Measurements from ENCODE around the gene ZNF804B. TPM values are rescaled to one million over a fixed set of nuclear protein-coding genes. Genes with fewer than 3 reads are reported as not detected.

ZNF804B gene
- total and polyA plus RNA-seq, 4 donors, result not detected

- WGBS, result 41% methylated on average over 2 of the region's 2 CpGs
- no peak for DNase-seq (ENCODE audit: low spot score)
- Histone ChIP-seq H3K27ac (ENCODE audit: low read depth in 1 of 2, low read length in 2 of 2) (no peak overlapping the region), H3K9me3 (ENCODE audit: control insufficient read depth in 4 of 4, low read length in 3 of 4) (peaks cover 0 to 2% (median 0%) of the 10 kb centered on the region in 4 donors), H3K36me3 (ENCODE audit: control insufficient read depth in 4 of 4, insufficient read depth in 3 of 4, low read depth in 1 of 4, low read length in 3 of 4) (no peaks in the 10 kb centered on the region), H3K9ac (ENCODE audit: low read depth in 1 of 2, low read length in 2 of 2) (no peak overlapping the region), H3K27me3 (ENCODE audit: control insufficient read depth in 4 of 4, insufficient read depth in 4 of 4, low read length in 3 of 4) (peaks cover 0 to 4% (median 0%) of the 10 kb centered on the region in 4 donors), H3K4me1 (ENCODE audit: control insufficient read depth in 4 of 4, insufficient read depth in 4 of 4, low read length in 3 of 4) (no peaks in the 10 kb centered on the region), H3K4me3 (ENCODE audit: low read depth in 1 of 3, low read length in 3 of 3) (no peak overlapping the region)
- TF ChIP-seq CTCF (IDR thresholded peaks at IDR 0.05; ENCODE audit: low read depth, low read length, missing input control) (no peak), SP1 (IDR thresholded peaks at IDR 0.05) (no peak), JUND (IDR thresholded peaks at IDR 0.05) (no peak), FOXA2 (IDR thresholded peaks at IDR 0.05) (no peak), RXRA (IDR thresholded peaks at IDR 0.05) (no peak), EGR1 (IDR thresholded peaks at IDR 0.05; ENCODE audit: low read depth in 2 of 2) (no peak), ATF3 (IDR thresholded peaks at IDR 0.05) (no peak), FOXA1 (IDR thresholded peaks at IDR 0.05) (no peak), YY1 (IDR thresholded peaks at IDR 0.05) (no peak), RAD21 (IDR thresholded peaks at IDR 0.05) (no peak), TAF1 (conservative IDR thresholded peaks at IDR 0.05) (no peak), HNF4A (conservative IDR thresholded peaks at IDR 0.05) (no peak), MAX (IDR thresholded peaks at IDR 0.05) (no peak), GABPA (IDR thresholded peaks at IDR 0.05 in 1 of 2, conservative IDR thresholded peaks at IDR 0.05 in 1 of 2) (no peak), REST (IDR thresholded peaks at IDR 0.05) (no peak), ZBTB33 (IDR thresholded peaks at IDR 0.05) (no peak), NR2F2 (IDR thresholded peaks at IDR 0.05) (no peak)
Measured at GRCh38 chr7:89133819-89134218, 374.3 kb downstream of the ZNF804B start.

GRCh38 chr7:89145801-89146200 is 386.3 kb downstream of the ZNF804B start:
- DNase-seq (ENCODE audit: low spot score), result no peak
- no peaks in the 10 kb centered on the region for H3K9me3 ChIP-seq (ENCODE audit: control insufficient read depth in 4 of 4, low read length in 3 of 4)
- H3K27me3 ChIP-seq (ENCODE audit: control insufficient read depth in 4 of 4, insufficient read depth in 4 of 4, low read length in 3 of 4), result no peaks in the 10 kb centered on the region
- TF ChIP-seq ATF3 (IDR thresholded peaks at IDR 0.05), result no peak
- no peak for TF ChIP-seq YY1 (IDR thresholded peaks at IDR 0.05)
- no peak for TF ChIP-seq ZBTB33 (IDR thresholded peaks at IDR 0.05)
- no peak for TF ChIP-seq HNF4G (IDR thresholded peaks at IDR 0.05)
- no peak for TF ChIP-seq MAX (IDR thresholded peaks at IDR 0.05)
- no peak for TF ChIP-seq HNF4A (conservative IDR thresholded peaks at IDR 0.05)
- no peak for TF ChIP-seq REST (IDR thresholded peaks at IDR 0.05)
- no peak for TF ChIP-seq JUND (IDR thresholded peaks at IDR 0.05)

More at GRCh38 chr7:89145801-89146200, 386.3 kb downstream of the ZNF804B start:
- H3K4me1 ChIP-seq (ENCODE audit: control insufficient read depth in 4 of 4, insufficient read depth in 4 of 4, low read length in 3 of 4), result no peaks in the 10 kb centered on the region
- no peak overlapping the region for H3K9ac ChIP-seq (ENCODE audit: low read depth in 1 of 2, low read length in 2 of 2)
- no peak overlapping the region for H3K27ac ChIP-seq (ENCODE audit: low read depth in 1 of 2, low read length in 2 of 2)
- H3K4me3 ChIP-seq (ENCODE audit: low read depth in 1 of 3, low read length in 3 of 3), result no peak overlapping the region
- H3K36me3 ChIP-seq (ENCODE audit: control insufficient read depth in 4 of 4, insufficient read depth in 3 of 4, low read depth in 1 of 4, low read length in 3 of 4), result no peaks in the 10 kb centered on the region

All from liver (tissue), 9 donors.